NCI-H128 (cell line): ENCODE measurements around the gene GATAD2A.
A peak's percentile ranks its signal among the peaks of the same experiment; 100 is the strongest.

ENCODE experiments used
- DNase-seq: peaks from one replicate; lab custom pipeline; 2025; ENCODE audit not compliant: unreplicated experiment; lab: John Stamatoyannopoulos, UW

The GATAD2A gene

DNA sequence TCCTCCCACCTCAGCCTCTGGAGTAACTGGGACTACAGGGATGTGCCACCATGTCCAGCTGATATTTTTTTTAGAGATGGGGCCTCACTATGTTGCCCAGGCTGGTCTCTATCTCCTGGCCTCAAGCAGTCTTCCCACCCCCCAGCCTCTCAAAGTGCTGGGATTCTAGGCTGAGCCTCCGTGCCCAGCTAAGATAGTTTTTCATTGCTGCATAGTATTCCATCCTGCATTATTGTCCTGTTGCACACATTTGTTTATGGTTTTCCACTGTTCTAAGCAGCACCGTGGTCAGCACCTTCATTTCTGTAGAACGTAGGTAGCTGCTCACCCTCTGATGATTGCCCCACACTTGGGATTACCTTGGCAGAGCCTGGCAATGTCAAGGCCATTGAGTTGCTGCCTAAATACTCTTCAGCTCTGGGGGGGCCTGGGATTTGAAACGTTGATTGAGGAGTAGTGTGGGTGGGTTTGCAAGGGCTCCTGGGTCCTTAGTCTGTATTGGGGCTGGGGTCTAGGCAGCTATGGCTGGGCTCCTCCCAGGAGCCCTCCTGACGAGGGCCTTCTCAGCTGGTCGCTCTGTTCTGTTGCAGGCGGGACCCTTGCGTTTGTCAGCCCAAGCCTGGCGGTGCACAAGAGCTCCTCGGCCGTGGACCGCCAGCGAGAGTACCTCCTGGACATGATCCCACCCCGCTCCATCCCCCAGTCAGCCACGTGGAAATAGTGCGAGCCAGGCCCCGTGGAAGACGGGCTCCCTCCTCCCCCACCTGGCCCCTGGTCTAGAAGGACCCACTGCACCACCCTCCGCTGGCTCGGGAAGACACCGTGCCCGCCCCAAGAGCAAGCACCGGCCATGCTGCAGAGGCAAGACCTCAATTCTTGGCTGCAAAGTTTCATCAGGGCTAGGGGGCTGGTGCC is 99.5 kb downstream of the GATAD2A start:
- no peak for DNase-seq

DNA sequence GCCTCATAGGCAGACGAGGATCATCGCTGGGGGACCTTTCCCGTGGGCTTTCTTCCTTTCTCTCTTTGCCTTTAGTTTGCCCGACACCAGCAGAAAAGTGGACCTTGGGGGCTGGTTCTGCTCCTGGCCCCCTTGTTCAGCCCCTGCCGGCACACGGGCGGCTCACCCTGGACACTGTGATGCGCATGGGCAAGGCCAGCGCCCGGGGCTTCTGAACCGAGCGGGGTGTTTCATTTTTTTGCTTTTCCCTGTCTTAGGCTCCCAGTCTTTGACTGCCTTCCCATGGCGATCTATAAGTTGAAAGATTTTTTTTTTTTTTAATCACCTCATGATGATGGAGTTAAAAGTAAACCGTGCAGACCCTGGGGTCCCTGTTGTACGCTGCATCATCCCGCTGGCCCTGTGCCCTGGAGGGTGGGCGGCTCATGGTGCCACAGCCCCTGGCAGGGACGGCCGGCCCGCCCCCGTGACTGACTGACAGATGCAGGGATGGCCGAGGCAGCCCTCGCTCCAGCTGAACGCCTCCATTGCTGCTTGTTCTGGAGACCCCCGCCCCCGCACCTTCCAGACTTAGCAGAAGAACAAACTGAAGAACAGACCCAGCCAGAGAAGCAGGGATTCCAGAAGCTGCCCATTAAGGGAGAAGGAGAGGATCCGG is 100.3 kb downstream of the GATAD2A start:
- no peak for DNase-seq

DNA sequence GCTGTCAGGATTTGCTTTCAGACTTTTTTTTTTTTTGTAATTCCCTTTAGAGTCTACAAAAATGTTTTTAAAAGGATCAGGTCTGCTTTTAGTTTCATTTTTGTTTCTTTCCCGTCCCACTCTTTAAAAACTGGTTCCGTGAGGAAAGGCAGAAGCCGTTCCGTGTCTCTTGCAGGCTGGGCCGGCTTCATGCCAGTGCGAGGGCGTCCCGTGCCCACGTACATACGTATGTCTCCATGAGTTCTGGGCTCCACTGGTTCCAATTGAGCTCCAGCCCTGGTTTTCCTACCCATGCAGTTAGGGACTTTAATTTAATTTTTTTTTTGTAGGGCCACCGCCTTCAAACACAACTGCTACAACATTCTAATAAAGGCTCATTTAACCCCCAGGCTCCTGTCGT is 101.1 kb downstream of the GATAD2A start:
- DNase-seq = no peak

DNA sequence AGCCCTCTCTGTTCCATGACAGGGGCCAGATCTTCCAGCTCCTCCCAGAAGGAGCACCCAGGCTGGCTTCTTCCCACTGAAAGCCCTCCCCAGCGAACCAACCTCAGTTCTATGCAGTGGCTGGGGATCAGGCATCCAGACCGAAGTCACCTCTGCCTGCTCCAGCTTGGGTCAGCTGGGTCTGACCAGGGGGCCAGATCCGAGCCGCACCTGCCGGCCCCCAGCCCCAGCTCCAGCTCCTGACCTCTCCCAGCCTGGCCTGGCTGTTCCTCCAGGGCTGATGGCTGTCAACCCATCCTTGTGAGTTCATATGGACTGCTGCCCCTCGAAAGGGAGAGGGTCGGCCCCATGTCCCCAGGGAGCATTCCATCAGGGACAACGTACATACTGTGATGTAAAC is 101.9 kb downstream of the GATAD2A start:
- no peak for DNase-seq

DNA sequence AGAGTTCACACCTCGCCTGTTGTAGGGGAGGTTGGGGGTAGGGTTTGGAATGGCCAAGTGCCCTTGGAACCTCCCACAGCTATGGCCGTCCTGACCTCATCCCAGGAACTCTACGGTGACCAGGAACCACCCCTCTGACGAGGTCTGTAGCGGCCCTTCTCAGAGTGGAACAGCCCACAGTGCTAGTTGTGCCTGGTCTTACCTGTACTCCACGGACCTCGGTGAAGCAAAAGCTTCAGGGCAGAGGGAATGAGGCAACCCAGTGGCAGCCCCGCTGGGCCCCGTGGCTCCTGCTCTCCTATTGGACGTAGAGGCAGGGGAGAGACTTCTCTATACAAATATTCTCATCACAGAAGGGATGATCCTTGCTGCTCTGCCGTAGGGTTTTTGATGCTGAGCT is 102.7 kb downstream of the GATAD2A start:
- no peak for DNase-seq

DNA sequence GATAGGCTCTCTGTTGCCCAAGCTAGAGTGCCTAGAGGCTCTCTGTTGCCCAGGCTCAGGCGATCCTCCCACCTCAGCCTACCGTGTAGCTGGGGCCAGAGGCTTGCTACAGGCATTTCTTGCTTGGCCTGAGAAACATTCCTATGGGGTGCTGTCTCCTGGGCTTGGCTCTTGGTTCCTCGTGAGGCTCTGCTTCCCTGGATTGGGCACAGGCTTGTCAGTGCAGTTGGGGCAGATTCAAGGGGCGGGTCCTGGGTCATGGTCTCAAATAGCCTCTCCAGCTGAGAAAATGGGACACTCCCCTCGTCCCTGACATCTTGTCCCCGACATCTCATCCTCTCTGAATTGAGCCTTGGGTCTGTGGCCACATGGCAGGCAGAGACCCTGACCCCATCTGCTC is 105.0 kb downstream of the GATAD2A start:
- DNase-seq = no peak

DNA sequence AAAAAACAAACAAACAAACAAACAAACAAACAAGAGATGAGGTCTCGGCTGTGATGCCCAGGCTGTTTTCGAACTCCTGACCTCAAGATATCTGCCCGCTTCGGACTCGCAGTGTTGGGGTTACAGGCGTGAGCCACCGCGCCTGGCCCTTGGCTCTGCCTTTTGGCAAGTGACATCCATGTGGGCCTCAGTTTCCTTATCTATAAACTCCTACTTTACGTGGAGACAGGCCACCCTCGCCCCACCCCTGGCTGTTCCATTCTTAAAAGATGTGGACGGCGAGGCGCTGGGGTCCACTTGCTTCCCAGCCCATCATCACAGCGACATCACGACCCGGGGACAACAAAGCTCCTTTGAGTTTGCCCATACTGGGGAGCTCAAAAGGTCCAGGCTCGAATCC is 108.2 kb downstream of the GATAD2A start:
- DNase-seq = no peak

DNA sequence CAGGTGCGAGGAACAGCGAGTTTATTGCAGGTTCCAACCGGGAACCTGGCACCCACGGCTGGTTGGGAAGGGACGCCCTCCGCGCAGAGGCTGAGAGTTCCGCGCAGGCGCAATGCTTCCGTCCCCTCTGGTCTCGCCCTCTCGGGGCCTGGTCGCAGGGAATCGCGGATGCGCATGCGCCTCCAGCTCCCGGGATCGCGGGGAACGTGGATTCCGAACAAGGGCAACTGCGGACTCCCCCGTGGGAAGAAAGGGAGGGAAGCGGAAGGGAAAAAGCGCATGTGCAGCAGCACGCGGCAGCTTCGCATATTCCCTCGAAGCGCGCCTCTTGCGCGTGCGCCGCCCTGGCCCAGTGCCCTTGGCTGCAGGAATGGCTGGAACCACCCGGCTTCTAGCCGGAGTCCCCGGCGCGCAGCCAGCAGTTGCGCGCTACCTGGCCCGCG is 108.8 kb downstream of the GATAD2A start:
- no peak for DNase-seq

DNA sequence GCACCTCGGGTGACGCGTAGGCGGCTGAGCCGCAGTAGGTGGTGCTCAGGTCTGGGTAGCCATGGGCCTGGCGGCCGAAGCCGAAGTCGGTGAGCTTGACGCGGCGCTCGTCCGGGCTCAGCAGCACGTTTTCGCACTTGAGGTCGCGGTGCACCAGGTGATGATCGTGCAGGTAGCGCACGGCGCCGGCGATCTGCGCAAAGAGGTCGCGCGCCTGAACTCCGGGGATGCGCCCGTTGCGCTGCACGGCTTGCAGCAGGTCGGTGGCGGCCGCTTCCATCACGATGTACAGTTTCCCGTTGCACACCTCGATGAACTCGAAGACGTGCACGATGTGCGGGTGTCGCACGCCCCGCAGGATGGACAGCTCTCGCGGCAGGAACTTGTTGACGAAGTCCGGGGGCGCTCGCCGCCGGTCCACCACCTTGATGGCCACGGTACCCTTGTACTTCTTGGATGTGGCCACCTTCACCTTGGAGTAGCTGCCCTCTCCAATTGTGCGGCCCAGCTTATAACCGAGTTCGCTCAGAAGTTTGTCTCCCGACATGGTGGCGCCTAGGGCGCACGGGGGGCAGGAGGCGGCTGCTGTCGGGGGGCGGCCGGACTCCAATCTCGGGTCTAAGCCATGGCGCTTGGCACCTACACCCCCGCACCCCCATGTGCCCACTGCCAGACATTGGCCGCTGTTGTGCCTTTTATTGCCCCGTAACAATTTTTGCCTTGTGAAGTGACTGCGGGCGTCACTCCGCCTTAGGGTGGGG is 109.6 kb downstream of the GATAD2A start, which contains the start of gene TSSK6:
Gene TSSK6 (minus strand): TSS at position 668 of the 761 bp plus-strand sequence. CDS start 121 bp downstream, at position 547.
- no peak for DNase-seq

DNA sequence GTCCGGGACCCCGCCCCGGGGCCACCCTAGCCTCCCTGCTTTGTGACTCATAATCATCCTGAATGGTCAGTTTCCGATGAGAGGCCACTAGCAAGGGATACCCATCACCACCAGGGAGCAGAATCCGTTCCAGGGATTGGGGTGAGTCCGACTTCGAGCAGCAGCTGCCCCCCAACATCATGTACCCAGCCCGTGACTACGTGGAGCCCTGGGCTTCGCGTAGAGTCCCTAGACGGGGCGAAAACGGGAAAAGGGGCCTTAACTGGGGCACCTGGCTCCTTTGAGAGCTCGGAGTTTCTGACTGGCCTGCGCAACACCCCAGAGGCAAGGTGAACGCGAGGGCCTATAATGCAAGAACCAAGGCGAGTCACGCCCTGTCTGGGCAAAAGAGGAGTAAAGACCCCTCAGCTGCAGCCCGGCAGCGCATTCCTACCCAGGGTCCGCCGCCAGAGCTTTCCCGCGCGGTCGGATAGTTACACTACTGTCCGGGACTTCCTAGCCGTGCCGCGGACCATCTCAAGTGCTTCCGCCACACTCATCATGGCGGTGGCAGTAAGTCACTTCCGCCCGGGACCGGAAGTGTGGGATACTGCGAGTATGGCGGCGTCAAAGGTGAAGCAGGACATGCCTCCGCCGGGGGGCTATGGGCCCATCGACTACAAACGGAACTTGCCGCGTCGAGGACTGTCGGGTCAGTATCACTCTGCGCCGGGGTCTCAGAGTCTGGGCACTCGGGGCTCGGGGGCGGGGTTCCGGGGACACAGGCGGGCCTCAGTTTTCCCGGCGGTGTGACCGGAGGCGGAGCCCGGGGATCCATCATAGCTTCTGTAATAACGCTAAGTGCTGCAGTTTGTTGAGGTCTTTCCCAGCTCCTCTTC is 110.4 kb downstream of the GATAD2A start, which contains the start of gene NDUFA13:
Gene NDUFA13 (plus strand): TSS at position 584 of the 878 bp plus-strand sequence. CDS start 14 bp downstream, at position 598.
- peak; percentile 90 for DNase-seq

DNA sequence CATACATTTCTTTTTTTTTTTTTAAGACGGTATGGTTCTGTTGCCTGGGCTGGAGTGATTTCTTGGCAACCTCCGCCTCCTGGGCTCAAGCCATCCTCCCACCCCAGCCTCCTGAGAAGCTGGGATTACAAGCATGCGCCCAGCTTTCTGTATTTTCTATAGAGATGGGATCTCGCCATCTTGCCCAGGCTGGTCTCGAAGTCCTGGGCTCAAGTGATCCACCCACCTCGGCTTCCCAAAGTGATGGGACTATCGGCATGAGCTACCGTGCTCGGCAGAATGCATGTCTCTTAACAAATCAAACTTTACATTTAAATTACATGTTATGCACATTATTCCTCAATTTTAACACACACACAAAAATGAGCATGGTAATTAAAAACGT is 111.8 kb downstream of the GATAD2A start:
- DNase-seq = no peak

DNA sequence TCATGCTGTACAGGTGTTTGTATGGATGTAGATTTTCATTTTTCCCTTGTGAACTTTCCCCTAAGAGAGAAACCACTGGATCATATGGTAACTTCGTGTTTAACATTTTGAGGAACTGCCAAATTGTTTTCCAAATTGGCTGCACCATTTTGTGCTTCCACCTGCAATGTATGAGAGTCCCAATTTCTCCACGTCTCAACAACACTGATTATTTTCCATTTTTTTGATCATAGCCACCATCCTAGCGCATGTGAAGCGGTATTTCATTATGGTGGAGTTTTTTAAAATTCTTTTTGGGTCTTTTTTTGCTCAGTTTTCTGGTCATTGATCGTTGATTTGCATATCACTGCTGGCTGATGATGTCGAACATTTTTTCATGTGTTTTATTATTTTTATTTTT is 115.5 kb downstream of the GATAD2A start:
- DNase-seq = no peak

DNA sequence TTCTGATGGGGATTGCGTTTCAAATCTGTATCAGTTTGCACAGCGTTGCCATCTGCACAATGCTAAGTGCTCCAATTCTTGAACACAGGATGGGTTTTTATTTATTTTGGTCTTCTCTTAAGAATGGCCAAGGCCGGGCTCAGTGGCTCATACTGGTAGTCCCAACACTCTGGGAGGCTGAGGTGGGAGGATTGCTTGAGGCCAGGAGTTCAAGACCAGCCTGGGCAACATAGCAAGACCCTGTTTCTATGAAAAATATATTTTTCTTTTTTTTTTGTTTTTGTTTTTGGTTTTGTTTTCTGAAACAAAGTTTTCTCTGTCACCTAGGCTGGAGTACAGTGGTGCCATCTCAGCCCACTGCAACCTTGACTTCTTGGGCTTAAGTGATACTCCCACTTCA is 117.7 kb downstream of the GATAD2A start:
- DNase-seq = no peak

DNA sequence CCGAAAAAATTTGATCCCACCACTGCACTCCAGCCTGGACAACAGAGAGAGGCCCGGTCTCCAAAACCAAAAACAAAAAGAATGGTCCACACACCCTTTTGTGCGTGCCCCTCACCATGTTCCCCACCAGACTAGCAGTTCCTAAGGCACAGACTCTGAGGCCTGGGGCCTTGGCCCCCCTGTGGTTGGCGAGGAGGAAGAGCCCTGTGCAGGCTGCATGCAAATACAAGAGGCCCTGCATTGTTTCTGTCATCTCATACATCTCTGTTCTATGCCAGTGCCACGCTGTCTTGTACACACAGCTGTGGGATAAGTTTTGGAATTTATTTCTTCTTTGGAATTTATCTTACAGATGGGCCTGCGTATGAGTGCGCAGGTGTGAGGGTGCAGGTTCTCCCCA is 118.6 kb downstream of the GATAD2A start:
- DNase-seq = no peak

DNA sequence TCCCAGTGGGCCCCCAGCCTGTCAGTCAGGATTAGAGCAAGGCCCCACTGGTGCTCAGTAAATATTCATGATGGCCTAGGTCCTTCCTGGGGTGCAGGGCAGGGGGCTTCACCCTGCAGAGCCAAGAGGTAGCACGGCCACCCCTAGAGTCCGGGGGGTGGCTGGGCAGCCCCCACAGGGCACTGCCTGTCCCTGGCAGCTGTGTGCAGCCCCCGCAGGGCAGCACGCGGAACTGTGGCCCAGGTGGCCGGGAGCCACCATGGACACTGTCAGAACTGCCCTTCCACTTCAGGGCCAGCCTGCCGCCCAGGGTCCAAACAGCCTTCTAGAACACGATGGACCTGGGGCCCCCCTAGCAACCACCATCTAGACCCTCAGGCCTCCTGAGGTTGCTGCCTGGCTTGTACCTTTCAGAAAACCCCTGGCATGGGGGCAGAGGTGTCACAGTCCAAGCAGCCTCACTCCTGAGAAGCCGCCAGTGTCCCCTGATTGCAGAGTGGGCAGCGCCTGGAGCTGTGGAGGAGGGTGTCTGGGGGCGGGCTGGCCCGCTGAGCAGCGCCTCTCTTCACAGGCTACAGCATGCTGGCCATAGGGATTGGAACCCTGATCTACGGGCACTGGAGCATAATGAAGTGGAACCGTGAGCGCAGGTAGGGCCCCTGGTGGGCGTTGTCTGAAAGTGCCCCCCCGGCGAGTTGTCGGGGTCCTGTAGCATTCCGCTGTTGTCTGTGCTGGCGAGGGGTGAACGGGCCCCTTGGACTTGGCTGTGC is 120.3 kb downstream of the GATAD2A start:
- no peak for DNase-seq

DNA sequence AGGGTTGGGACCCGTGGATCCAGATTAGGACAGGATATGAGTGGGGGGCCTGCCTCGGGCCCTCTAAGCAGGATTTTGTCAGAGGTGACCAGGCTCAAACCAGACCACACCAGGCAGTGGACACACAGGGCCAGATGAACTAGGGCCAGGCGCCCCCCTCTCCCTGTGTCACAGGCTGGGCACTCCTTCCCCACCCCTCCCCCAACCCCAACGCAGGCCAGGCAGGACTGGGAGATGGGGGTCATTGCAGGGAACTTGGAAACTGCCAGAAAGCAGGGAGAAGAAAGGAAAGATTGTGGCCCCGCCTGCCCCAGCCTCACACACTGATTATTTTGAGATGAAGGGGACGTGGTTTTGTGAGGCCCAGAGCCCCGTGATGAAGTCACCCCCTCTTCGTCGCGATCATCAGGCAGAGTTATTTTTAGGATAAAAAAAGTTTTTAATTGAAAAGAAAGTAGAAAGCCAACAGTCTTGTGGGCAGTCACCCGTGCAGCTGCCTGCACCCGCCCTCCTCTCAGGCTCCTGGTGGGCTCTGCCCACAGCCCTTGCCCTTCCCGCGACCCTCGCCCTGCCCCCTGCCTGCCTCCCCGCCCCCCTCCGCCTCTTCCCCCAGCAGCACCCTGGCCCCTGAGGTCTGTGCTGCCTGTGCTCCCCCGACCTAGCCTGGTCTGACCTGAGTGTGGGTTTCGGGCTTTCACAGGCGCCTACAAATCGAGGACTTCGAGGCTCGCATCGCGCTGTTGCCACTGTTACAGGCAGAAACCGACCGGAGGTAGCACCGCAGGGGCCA is 121.3 kb downstream of the GATAD2A start:
- no peak for DNase-seq

DNA sequence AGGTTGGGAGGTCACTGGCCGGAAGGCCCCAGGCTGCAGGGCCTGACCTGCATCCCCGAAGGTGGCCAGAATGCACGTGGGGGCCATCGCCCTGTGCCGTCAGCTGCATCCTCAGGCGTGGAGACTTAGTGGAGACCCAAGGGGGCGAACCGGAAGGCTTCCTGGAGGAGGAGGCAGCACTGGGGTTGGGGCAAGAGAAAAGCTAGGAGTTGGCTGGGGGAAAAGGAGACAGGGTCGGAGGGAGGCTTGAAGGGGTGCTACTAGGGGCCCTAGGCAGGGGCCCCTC is 121.8 kb downstream of the GATAD2A start:
- DNase-seq = no peak

DNA sequence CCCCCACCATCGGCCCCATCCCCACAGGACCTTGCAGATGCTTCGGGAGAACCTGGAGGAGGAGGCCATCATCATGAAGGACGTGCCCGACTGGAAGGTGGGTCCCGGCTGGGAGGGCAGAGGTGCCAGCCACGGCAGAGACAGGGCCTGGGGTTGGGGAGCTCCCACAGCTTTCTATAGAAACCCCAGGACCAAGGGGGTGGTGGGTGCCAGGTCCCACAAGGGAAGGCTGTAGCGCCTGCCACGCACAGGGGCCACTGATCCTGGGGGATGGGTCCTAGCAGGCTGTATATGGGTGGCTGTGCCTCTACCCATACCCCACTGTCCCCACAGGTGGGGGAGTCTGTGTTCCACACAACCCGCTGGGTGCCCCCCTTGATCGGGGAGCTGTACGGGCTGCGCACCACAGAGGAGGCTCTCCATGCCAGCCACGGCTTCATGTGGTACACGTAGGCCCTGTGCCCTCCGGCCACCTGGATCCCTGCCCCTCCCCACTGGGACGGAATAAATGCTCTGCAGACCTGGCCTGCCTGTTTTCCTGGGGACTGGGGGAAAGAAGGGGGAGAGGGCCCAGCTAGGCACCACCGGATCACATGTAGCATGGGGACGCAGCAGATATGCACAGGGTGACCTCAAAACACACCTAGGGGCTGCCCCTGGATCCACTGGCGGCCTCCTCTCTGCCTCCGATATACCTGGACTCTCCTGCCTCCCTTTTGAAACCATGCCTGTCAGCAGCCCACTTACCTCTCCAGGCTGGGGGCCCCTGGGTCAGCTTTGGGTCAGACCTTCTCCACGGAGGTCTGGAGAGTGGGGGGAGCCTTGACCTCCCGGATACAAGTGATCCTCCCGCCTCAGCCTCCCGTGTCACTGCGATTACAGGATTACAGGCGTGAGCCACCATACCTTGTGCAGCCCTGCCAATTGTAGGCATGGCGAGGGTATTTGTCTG is 122.5 kb downstream of the GATAD2A start:
- DNase-seq = no peak
